Neuronal stem cell (in vitro differentiated cells): Measurements from ENCODE around the gene GABRE.

Experiments used
- DNase-seq: peaks from one replicate; pipeline ENCODE4 v3.0.0-alpha.2; 2013; ENCODE audit warnings: low spot score
- H2AFZ ChIP-seq: one replicate; pipeline ENCODE4 v1.6.1; 2013; ENCODE audit warnings: mild to moderate bottlenecking, low read length, inconsistent platforms
- H2AK5ac ChIP-seq: 2 replicates; pipeline ENCODE4 v1.6.1; 2013; ENCODE audit warnings: low read depth, mild to moderate bottlenecking, inconsistent platforms, low read length, moderate library complexity, mixed read lengths
- H2BK120ac ChIP-seq: 2 replicates; pipeline ENCODE4 v1.6.1; 2013; ENCODE audit warnings: low read depth, mild to moderate bottlenecking, inconsistent platforms, low read length, moderate library complexity, mixed read lengths
- H2BK12ac ChIP-seq: one replicate; pipeline ENCODE4 v1.6.1; 2013; ENCODE audit warnings: low read length, inconsistent platforms
- H2BK15ac ChIP-seq: 2 replicates; pipeline ENCODE4 v1.6.1; 2013; ENCODE audit warnings: mild to moderate bottlenecking, low read length, inconsistent platforms, mixed read lengths
- H2BK5ac ChIP-seq: one replicate; pipeline ENCODE4 v1.6.1; 2013; ENCODE audit warnings: inconsistent platforms, mild to moderate bottlenecking, low read length, moderate library complexity
- H3K14ac ChIP-seq: one replicate; pipeline ENCODE4 v1.6.1; 2013; ENCODE audit warnings: low read length, inconsistent platforms
- H3K18ac ChIP-seq: 2 replicates; pipeline ENCODE4 v1.6.1; 2013; ENCODE audit warnings: low read length, inconsistent platforms
- H3K23ac ChIP-seq: 2 replicates; pipeline ENCODE4 v1.6.1; 2013; ENCODE audit warnings: low read depth, mild to moderate bottlenecking, mixed read lengths, low read length, inconsistent platforms; ENCODE audit not compliant: poor library complexity
- H3K27ac ChIP-seq: replicated peaks from 3 replicates; pipeline ENCODE4 v1.5.1; 2013; ENCODE audit warnings: low read length, inconsistent platforms
- H3K27me3 ChIP-seq, 3 experiments: 2 replicates each; pipeline ENCODE4 v1.6.1; 2013; ENCODE audit warnings: low read length in 3 of 3, mild to moderate bottlenecking in 2 of 3, inconsistent platforms in 1 of 3, low read depth in 1 of 3, mixed read lengths in 1 of 3, moderate library complexity in 1 of 3; ENCODE audit not compliant: control insufficient read depth in 3 of 3, insufficient read depth in 3 of 3
- H3K36me3 ChIP-seq, 2 donors: replicated peaks in 1 of 2; 2 replicates each; pipeline ENCODE4 v1.6.1; 2013; ENCODE audit warnings: low read length in 2 of 2; ENCODE audit not compliant: control insufficient read depth in 2 of 2, insufficient read depth in 2 of 2
- H3K4ac ChIP-seq: 2 replicates; pipeline ENCODE4 v1.6.1; 2013; ENCODE audit warnings: inconsistent platforms, mild to moderate bottlenecking, low read length, moderate library complexity
- H3K4me1 ChIP-seq, 2 donors: 1 replicate in 1 of 2; 2 replicates in 1 of 2; pipeline ENCODE4 v1.6.1; 2013; ENCODE audit warnings: low read length in 2 of 2, low read depth in 1 of 2; ENCODE audit not compliant: control insufficient read depth in 2 of 2, insufficient read depth in 1 of 2
- H3K4me2 ChIP-seq: one replicate; pipeline ENCODE4 v1.6.1; 2013; ENCODE audit warnings: mild to moderate bottlenecking, low read length, inconsistent platforms; ENCODE audit not compliant: insufficient read depth, poor library complexity, severe bottlenecking
- H3K4me3 ChIP-seq, 2 donors: 2 replicates each; pipeline ENCODE4 v1.5.1; 2013; ENCODE audit warnings: low read length in 2 of 2, mild to moderate bottlenecking in 2 of 2, inconsistent platforms in 1 of 2, moderate library complexity in 1 of 2
- H3K79me1 ChIP-seq: one replicate; pipeline ENCODE4 v1.6.1; 2013; ENCODE audit warnings: low read depth, mild to moderate bottlenecking, inconsistent platforms, low read length, moderate library complexity
- H3K9ac ChIP-seq: one replicate; pipeline ENCODE4 v1.6.1; 2013; ENCODE audit warnings: mild to moderate bottlenecking, low read depth, low read length, inconsistent platforms; ENCODE audit not compliant: poor library complexity
- H3K9me3 ChIP-seq, 2 donors: replicated peaks in 1 of 2; 2 replicates each; pipeline versions ENCODE3 to v1.6.1; 2013; ENCODE audit warnings: low read length in 2 of 2, mild to moderate bottlenecking in 2 of 2, inconsistent platforms in 1 of 2, low read depth in 1 of 2, mixed read lengths in 1 of 2, moderate library complexity in 1 of 2; ENCODE audit not compliant: control insufficient read depth in 2 of 2, insufficient read depth in 1 of 2
- H4K8ac ChIP-seq: one replicate; pipeline ENCODE4 v1.6.1; 2013; ENCODE audit warnings: low read depth, mild to moderate bottlenecking, inconsistent platforms, low read length, moderate library complexity
- H4K91ac ChIP-seq: one replicate; pipeline ENCODE4 v1.6.1; 2013; ENCODE audit warnings: low read length, low read depth, mild to moderate bottlenecking, inconsistent platforms; ENCODE audit not compliant: poor library complexity
- WGBS, 2 donors: extraction: QIAGEN DNeasy Blood & Tissue Kit; methylation state at CpG; one replicate each; pipeline ENCODE4 v1.1.7; 2013; ENCODE audit warnings: missing lambda C conversion rate in 2 of 2, mixed read lengths in 1 of 2; ENCODE audit not compliant: insufficient read length in 2 of 2, insufficient replicate concordance in 1 of 2; ENCODE audit errors: extremely low coverage in 2 of 2; 5-methylcytosine and 5-hydroxymethylcytosine counted together

Gene GABRE

DNA sequence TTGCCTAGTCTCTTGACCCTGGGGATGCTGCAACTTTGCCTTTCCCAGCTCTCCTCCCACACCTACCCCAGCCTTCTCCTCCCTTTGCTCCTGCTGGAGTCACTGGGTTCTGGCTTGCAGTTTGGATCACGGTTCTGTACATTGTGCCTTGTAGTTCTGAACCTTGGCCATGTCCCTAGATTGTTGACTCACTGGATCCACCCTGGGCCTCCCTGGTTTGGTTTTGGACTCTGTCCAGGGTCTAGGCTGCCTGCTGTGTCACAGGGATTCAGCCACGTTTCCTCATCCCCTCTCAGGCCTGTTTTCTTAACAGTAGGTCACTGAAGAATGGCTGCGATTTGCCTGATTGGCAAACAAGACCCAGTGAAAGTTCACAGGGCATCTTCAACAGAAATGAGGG lies 11.5 kb upstream of the GABRE start:
- Histone ChIP-seq H3K79me1 (no peaks in the 10 kb centered on the region), H3K4me3 (no peak overlapping the region), H2BK12ac (no peak overlapping the region), H3K4me1 (no peaks in the 10 kb centered on the region), H4K91ac (no peak overlapping the region), H3K36me3 (no peaks in the 10 kb centered on the region), H2BK15ac (no peak overlapping the region), H2AK5ac (no peak overlapping the region), H2AFZ (no peak overlapping the region), H3K18ac (no peak overlapping the region), H3K23ac (no peak overlapping the region), H3K4ac (no peak overlapping the region), H3K14ac (no peak overlapping the region), H3K9ac (no peak overlapping the region), H3K27ac (no peak overlapping the region), H3K9me3 (no peaks in the 10 kb centered on the region), H4K8ac (no peak overlapping the region), H2BK120ac (no peak overlapping the region), H3K27me3 (peaks cover 0 to 5% (median 0%) of the 10 kb centered on the region in 3 experiments), H3K4me2 (no peak overlapping the region), H2BK5ac (no peak overlapping the region)
- no CpG with 5 or more reads among the region's 3 CpGs for WGBS, 2 donors
- DNase-seq, result no peak

- Histone ChIP-seq H2BK120ac (no peak overlapping the region), H3K4me2 (no peak overlapping the region), H3K4ac (no peak overlapping the region), H3K9me3 (no peaks in the 10 kb centered on the region), H3K23ac (no peak overlapping the region), H4K91ac (no peak overlapping the region), H3K27me3 (peaks cover 0 to 5% (median 0%) of the 10 kb centered on the region in 3 experiments), H2BK12ac (no peak overlapping the region), H2AFZ (no peak overlapping the region), H4K8ac (no peak overlapping the region), H3K27ac (no peak overlapping the region), H2BK5ac (no peak overlapping the region), H3K4me3 (no peak overlapping the region), H3K14ac (no peak overlapping the region), H3K9ac (no peak overlapping the region), H2BK15ac (no peak overlapping the region), H3K18ac (no peak overlapping the region), H3K79me1 (no peaks in the 10 kb centered on the region), H2AK5ac (no peak overlapping the region), H3K4me1 (no peaks in the 10 kb centered on the region), H3K36me3 (no peaks in the 10 kb centered on the region)
- WGBS, 2 donors, result no CpG with 5 or more reads among the region's 4 CpGs
- no peak for DNase-seq
These were observed 11.1 kb upstream of the GABRE start for GRCh38 chrX:151985531-151985930.

DNA sequence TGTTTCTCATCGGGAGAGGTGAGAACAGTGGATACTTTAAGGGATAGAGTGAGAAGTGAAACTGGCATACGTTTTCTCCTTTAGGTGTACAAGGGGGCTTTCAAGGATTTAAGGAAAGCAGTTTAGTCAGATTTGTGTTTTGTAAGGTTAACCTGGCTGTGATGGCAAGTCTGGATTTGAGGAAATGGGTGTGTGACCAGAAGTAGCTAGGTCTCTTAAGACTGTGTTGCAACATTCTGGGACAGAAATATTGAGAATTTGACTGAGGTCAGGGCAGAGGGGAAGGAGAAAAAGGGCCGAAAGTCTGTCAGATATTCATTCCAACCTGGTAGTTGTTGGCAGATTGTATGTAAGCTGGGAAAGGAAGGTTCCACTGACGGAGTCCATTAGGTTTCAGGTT lies 10.4 kb upstream of the GABRE start:
- H3K4ac ChIP-seq, result no peak overlapping the region
- H3K36me3 ChIP-seq, result no peaks in the 10 kb centered on the region
- no CpG with 5 or more reads among the region's 4 CpGs for WGBS, 2 donors
- no peak overlapping the region for H2AFZ ChIP-seq
- H2BK12ac ChIP-seq, result no peak overlapping the region
- H3K23ac ChIP-seq, result no peak overlapping the region
- H3K4me1 ChIP-seq, result no peaks in the 10 kb centered on the region
- no peak overlapping the region for H3K4me2 ChIP-seq
- no peak overlapping the region for H2BK5ac ChIP-seq
- peaks cover 0 to 5% (median 0%) of the 10 kb centered on the region in 3 experiments for H3K27me3 ChIP-seq
- no peak overlapping the region for H4K91ac ChIP-seq
- H2AK5ac ChIP-seq, result no peak overlapping the region
- no peaks in the 10 kb centered on the region for H3K79me1 ChIP-seq
- no peaks in the 10 kb centered on the region for H3K9me3 ChIP-seq
- no peak overlapping the region for H4K8ac ChIP-seq
- no peak overlapping the region for H3K27ac ChIP-seq
- DNase-seq, result no peak
- no peak overlapping the region for H3K18ac ChIP-seq
- H2BK120ac ChIP-seq, result no peak overlapping the region
- no peak overlapping the region for H3K14ac ChIP-seq
- H3K9ac ChIP-seq, result no peak overlapping the region
- H3K4me3 ChIP-seq, result no peak overlapping the region
- no peak overlapping the region for H2BK15ac ChIP-seq

- Histone ChIP-seq H3K79me1 (no peaks in the 10 kb centered on the region), H3K14ac (no peak overlapping the region), H4K91ac (no peak overlapping the region), H3K9ac (no peak overlapping the region), H2AK5ac (no peak overlapping the region), H3K18ac (no peak overlapping the region), H3K4me3 (no peak overlapping the region), H3K4me1 (no peaks in the 10 kb centered on the region), H2BK120ac (no peak overlapping the region), H3K23ac (no peak overlapping the region), H2BK5ac (no peak overlapping the region), H3K4me2 (no peak overlapping the region), H3K36me3 (no peaks in the 10 kb centered on the region), H3K27ac (no peak overlapping the region), H2AFZ (no peak overlapping the region), H3K27me3 (peaks cover 0 to 5% (median 0%) of the 10 kb centered on the region in 3 experiments), H3K4ac (no peak overlapping the region), H4K8ac (no peak overlapping the region), H2BK12ac (no peak overlapping the region), H2BK15ac (no peak overlapping the region), H3K9me3 (no peaks in the 10 kb centered on the region)
- WGBS, 2 donors, result no CpG with 5 or more reads among the region's 3 CpGs
- DNase-seq, result no peak
These were observed 9.9 kb upstream of the GABRE start for GRCh38 chrX:151984328-151984727.
